Right kidney (tissue), 1 donor: Measurements from ENCODE around the gene ZNF283.
"Not testable (repeated sequence)": the region's sequence is repeated elsewhere in the genome, so short reads cannot be mapped to it uniquely, and the experiment has no call there.

Experiments used
- DNase-seq: peaks from one replicate; pipeline ENCODE4 v3.0.0-alpha.2; 2016

ZNF283 gene

DNA sequence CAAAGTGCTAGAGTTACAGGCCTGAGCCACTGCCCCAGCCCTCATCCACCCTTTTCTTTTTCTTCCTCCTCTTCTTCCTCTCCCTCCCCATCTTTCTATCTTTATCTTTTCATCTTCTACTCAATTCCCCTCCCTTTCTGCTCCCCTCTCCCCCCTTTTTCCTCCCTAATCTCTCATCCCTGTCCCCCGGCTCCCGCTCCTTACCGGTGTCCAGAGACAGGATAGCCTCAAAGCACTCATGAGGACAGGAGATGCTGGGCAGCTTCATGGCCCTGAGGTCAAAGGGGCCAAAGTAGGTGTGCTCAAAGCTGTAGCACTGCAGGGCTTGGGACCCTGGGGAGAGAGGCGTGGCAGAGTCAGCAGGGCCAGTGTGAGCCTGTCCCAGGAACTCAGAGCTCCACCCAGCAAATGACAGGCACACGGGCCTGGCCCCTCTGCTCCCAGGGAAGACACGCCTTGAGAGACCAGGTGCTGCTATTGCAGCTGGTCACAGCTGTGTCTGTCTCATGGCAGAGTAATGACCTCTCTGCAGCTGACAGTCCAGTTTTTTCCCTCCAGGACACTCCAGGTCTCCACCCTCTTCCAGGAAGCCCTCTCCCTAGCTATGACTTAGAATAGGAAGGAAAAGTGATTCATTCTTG is 27.5 kb upstream of the ZNF283 start:
- DNase-seq, result no peak

DNA sequence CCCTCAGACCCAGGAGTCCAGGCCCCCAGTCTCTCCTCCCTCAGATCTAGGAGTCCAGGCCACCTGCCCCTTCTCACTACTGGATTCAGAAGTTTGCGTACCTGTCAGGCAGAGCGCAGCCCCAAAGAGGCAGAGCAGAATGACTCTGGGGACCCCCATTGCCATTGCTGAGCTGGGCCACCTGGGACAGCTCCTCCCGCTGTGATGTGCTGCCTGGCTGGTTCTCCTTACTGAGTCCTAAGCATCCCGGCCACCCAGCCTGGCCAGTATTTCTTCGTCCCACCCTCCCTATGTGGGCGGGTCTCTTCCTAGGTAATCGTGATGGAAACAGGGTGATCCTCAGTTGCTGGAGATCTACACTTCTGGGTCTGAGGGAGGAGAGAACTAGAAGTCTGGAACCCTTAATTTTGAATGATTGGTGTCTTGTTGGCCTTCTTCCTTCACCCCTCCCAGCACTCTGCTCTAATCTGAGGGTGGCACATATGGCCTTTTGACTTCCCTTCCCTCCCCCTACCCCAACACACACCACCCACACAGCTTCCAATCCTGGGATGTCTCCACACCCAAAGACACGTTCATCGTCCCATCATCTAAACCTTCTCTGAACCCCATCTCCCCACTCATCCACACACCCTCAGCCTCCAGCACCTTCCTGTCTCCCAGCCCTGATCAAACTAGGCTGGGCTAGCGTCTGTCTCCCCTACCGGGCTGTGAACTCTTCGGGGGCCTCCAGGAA is 24.7 kb upstream of the ZNF283 start, which contains the start of gene LYPD5:
Gene LYPD5, minus strand, starts transcription at position 232 of the 736 bp plus-strand sequence. Its CDS starts 67 bp downstream, at position 165.
- DNase-seq, result no peak

DNA sequence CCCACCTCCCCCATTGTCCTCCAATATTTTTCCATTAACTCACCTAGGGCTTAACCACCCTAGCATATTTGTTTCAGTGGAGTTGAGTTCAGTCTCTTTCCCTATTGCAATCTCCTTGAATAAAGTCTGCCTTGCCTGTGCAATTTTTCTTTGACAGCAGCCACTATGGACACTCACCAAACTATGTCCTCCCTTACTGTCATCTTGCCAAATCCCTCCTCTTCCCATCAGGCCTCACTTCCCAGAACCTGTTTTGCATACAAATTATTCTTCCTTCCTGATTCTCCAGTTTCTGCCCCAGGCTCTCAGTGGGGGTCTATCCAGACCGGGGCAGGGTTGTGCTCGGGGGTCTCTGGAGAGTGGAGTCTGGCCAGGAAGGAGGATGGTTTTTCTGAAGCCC is 22.7 kb upstream of the ZNF283 start:
- DNase-seq, result no peak

DNA sequence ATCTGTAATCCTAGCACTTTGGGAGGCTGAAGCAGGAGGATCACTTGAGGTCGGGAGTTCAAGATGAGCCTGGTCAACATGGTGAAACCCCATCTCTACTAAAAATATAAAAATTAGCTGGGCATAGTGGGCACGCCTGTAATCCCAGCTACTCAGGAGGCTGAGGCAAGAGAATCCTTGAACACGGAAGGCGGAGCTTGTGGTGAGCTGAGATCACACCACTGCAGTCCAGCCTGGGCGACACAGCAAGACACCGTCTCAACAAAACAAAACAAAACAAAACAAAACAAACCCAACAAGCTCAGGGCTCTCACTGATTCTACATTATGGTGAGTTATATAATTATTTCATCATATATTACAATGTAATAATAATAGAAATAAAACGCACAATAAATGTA is 20.7 kb upstream of the ZNF283 start:
- DNase-seq, result not testable (repeated sequence)

DNA sequence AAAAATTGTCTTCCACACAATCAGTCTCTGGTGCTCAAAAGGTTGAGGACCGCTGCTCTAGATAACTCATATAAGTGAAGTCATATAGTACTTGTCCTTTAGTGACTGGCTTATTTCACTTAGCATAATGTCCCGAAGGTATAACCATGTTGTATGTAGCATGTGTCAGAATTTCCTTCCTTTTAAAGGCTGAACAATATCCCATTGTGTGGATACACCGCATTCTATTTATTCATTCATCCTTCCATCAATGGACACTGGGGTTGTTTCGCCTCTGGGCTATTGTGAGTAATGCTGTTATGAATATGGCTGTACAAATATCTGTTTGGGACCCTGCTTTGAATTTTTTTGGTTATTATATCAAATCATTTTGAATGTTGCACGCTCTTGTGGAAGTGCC is 20.3 kb upstream of the ZNF283 start:
- DNase-seq, result no peak

DNA sequence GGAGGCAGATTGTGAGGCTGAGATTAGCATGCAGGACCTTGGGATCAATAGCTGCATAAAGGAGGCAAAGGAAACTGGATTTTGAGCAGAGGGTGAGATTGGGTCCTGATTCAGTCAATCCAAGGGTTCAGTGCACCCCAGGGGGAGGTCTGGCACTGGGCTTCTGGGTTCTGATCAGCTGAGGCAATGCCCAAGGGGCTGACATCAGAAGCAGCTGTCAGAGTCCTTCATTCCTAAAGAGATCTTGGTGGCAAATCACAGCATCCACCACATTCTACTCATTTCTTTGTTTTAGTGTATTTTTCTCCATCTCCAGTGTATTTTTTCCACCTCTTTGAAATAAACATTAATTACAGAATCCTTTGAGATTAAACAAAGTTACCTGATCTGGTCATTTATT is 19.5 kb upstream of the ZNF283 start:
- no peak for DNase-seq

DNA sequence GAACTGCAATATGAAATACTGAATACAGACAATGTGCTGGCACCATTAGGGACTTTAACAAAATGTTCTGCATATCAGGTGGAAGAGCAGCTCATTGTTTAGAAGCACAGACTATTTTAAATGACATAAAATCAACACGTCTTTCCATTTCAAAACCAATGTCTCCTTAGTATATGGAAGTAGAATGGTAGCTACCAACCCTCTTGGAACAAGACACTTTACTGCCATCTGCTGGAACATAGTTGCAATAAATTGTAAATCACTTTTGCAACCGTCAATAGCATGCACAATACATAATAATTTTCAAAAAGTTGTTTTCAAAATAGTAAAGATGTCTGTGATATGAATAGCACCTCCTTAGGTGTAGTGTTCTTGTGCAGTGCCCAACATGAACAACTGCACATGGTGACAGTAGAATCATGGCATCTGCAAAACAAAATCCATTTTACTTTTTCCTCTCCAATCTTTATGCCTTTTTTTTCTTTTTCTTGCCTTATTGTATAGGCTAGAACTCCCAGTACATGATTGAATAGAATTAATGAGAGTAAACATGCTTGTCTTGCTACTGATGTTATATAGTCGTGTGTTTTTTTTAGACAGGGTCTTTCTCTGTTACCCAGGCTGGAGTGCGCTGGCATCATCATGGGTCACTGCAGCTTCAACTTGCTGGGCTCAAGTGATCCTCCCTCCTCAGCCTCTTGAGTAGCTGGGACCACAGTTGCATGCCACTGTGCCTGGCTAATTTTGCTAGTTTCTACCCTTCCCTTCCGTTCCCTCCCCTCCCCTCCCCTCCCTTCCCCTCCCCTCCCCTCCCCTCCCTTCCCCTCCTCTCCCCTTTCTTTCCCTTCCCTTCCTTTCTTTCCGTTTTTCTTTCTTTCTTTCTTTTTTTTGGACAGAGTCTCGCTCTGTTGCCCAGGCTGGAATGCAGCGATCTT is 17.1 kb upstream of the ZNF283 start:
- no peak for DNase-seq

DNA sequence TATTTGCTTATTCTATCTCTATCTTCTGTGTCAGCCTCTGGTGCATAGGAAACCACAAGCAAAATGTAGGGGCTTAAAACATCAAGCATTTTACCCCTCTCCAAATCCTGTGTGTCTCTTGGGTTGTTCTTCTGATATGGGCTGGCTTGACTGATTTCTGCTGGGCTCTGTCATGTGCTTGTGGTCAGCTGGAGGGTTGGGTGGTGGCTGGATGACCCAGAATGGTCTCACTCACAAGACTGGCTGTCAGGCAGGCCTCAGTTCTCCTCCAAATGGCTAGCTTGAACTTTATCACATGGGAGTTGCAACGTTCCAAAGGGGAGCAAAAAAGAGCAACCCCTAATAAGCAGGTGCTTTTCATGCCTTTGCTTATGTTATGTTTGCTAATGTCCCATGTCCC is 15.3 kb upstream of the ZNF283 start:
- DNase-seq, result no peak

DNA sequence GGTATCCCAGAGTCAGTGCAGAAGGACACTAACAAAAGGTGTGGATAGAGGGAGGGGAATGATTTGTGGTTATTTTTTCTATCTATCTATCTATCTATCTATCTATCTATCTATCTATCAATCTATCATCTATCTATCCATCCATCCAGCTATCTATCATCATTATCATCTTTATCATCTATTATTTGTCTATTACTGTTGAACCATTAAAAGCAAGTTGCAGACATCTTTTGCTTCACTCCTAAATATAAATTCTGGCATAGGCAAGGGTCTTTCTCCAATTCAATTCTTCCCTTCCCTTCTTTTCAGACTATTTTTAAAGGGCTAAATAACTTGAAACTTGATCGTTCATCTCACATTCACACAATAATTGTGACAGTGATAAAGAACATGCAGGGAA is 14.9 kb upstream of the ZNF283 start:
- no peak for DNase-seq

DNA sequence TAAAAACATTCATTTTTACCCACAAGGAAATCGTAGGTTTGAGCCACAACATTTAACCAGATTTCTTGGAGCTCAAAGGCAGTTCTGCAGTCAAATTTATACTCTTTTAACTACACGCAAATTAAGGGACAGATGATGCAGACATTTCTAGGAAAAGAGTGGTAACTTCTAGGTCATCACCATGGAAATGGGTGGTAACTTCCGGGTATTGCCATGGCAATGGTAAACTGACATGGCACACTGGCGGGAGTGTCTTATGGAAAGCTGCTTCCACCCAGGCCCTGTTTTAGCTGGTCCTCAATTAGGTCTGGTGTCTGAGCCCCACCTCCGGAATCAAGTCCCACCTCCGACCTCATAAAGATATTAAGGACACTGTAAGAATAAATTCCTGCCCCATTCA is 14.4 kb upstream of the ZNF283 start:
- DNase-seq, result no peak

DNA sequence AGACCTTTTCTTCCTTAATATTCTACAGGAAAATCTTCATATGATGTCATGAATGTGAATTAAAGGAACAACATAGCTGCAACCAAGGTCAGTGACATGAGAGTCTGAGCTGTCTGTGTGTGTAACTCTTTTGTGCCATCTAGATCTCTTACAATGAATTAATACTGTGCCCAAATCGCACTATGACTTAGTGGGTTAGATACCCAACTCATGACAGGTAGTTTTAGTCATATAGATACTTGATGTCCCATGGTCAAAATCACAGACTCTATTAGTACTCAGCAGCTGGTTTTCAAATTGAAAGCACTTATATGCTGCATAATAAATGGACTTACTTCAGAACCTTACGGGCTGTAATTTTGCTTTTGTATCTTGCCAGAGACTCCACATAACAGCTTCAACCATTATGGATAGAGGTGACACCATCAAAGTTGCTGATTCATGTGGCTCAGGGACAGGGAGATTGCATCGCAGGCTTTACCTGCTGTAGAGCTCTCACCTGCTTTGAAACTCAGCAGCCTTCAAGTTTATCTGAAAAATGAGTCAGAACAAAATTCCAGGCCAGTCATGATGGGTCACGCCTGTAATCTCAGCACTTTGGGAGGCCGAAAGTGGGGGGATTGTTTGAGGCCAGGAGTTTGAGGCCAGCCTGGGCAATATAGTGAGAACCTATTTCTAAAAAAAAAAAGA is 12.3 kb upstream of the ZNF283 start:
- no peak for DNase-seq

DNA sequence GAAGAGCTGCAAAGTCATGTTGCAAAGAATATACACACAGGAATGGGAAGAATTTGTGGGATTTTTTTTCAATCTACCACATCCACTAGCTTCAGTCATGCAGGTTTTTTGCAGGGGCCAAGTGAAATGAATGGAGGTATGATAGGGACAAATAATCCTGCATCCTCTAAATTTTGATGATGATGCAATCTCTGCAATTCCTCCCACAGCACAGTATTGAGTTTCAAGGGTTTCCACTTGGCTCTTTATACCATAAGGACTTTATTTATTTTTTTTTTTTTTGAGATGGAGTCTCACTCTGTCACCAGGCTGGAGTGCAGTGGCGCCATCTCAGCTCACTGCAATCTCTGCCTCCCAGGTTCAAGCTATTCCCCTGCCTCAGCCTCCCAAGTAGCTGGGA is 9.7 kb upstream of the ZNF283 start:
- not testable (repeated sequence) for DNase-seq

DNA sequence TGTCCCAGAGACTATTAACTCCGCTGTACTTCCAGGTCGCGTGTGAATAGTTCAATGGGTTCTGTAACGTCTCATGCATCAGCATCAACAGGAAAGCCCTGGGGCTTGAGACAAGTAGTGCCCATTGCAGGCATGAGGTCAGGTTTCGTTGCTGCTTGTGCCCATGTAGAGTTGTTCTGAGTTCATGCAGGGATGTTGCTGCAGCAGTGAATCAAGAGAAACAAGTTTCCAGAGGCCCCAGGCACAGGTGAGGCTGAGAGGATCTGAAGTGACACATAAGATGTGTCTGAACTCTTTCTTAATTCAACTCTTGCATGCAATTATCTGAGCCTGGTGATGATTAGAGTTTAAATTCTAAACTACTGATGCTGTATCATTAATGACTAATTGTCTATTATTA is 8.6 kb upstream of the ZNF283 start:
- no peak for DNase-seq

DNA sequence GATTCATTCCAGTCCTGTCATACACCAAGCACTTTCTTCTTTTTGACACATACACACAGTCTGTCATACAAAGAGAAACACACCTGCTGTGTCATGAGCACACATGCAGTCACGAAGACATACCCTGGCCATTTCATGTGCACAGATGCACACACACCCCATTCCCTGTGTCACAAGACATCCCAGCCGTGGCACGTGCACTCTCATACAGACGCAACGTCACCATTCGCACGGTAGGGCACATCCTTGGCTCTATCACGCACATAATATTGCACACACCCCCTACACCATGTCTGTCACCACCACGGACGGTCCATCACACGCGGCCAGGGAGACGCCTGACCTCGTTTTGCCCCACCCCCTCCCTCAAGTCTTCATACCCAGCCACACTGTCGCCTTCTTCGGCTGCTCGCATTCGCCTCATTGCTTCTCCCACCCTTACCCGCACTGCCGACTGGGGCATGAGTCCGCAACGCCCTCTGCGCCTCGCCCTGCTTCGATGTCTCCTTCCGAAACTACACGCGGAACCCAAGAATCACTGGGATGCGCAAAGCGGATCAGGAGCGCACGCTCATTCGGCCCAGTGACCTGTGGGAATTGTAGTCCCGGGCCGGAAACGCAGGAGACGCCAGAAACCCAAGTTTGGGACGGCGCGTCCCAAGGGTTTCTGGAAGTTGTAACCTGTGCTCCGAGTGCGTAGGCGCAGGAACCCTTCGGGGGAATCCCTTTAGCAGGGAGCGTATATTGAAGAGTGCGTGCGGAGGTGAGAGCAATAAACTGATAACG is 6.8 kb upstream of the ZNF283 start:
- no peak for DNase-seq

DNA sequence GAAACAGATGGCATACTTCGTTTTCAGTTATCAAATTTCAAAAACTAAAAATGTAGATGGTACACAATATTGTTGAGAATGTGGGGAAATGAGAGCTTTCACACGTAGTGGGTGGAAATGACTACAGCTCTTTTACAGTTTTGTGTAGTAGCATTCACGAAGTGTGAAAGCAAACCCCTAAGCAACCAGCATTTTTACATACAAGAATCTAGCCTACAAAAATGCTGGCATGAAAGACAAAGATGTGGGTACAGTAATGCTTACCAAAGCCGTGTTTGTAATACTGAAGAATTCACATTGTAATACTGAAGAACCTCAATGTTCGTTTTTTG is 6.3 kb upstream of the ZNF283 start:
- DNase-seq, result no peak

DNA sequence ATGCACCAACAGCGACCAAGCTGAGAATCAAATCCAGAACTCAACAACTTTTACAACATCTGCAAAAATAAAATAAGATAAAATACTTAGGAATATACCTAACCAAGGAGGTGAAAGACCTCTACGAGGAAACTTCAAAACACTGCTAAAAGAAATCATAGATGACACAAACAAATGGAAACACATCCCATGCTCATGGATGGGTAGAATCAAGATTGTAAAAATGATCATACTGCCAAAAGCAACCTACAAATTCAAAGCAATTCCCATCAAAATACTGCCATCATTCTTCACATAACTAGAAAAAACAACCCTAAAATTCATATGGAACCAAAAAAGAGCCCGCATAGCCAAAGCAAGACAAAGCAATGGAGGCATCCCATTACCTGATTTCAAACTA is 3.3 kb upstream of the ZNF283 start:
- not testable (repeated sequence) for DNase-seq

DNA sequence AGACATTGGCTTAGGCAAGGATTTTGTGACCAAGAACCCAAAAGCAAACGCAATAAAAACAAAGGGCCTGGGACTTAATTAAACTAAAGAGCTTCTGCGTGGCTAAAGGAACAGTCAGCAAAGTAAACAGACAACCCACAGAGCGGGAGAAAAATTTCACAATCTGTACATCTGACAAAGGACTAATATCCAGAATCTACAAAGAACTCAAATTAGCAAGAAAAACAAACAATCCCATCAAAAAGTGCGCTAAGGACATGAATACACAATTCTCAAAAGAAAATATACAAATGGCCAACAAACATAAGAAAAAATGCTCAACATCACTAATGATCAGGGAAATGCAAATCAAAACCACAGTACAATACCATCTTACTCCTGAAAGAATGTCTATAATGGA is 2.5 kb upstream of the ZNF283 start:
- DNase-seq, result not testable (repeated sequence)

DNA sequence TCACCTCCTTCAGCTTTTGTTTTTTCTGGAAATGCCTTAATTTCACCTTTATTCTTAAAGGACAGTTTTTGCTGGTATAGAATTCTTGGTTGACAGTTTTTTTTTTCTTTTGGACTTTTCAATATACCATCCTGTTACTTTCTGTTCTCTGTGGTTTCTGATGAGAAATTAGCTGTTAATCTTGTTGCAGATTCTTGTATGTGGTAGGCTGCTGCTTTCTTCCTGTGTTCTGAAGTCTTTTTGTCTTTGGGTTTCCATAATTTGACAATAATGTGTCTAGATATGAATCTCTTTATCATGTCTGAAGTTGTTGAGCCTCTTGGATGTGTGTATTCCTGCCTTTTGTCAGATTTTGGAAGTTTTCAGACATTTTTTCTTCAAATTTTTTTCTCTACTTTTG is 12.0 kb downstream of the ZNF283 start:
- DNase-seq, result no peak

DNA sequence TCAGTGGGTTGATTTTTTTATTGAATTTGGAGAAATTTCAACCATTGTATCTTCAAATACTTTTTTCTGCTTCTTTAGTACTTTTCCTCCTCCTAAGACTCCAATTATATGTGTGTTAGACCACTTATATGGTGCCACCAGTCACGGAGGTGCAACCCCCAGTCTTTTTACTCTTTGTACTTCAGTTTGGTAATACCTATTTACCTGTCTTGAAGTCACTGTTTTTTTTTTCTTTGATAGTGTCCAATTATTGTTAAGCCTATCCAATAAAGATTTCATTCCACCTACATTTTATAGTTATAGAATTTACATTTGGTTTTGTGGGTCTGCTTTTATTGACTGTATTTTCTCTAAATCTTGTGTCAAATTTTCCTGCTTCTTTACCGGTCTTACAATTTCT is 14.9 kb downstream of the ZNF283 start:
- DNase-seq, result peak; percentile 2

DNA sequence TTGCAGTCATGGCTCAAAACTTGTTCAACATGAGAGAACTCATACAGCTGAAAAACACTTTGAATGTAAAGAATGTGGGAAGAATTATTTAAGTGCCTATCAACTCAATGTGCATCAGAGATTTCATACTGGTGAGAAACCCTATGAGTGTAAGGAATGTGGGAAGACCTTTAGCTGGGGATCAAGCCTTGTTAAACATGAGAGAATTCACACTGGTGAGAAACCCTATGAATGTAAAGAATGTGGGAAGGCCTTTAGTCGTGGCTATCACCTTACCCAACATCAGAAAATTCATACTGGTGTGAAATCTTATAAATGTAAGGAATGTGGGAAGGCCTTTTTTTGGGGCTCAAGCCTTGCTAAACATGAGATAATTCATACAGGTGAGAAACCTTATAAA is 20.1 kb downstream of the ZNF283 start:
- no peak for DNase-seq

DNA sequence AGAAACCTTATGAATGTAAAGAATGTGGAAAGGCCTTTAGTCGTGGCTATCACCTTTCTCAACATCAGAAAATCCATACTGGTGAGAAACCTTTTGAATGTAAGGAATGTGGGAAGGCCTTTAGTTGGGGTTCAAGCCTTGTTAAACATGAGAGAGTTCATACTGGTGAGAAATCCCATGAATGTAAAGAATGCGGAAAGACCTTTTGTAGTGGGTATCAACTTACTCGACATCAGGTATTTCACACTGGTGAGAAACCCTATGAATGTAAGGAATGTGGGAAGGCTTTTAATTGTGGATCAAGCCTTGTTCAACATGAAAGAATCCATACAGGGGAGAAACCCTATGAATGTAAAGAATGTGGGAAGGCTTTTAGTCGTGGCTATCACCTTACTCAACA is 20.8 kb downstream of the ZNF283 start:
- DNase-seq, result no peak

DNA sequence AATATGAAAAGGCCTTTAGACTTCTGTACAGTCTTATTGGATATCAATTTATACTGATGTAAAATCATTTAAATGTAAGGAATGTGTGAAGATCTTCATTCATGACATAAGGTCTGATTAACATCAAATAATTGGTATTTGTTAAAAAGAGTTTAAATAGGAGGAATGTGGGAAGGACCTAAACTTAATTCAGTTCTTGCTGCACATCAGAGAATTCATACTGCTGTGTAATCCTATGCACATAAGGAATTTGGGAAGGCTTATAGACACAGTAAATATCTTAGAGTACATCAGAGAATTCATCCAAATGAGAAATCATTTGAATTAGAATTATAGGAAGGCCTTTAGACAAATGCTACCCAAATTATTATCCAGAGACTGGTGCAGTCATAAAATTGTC is 21.7 kb downstream of the ZNF283 start:
- no peak for DNase-seq
